ENCODE results near the gene PPARA.

Gene PPARA

DNA sequence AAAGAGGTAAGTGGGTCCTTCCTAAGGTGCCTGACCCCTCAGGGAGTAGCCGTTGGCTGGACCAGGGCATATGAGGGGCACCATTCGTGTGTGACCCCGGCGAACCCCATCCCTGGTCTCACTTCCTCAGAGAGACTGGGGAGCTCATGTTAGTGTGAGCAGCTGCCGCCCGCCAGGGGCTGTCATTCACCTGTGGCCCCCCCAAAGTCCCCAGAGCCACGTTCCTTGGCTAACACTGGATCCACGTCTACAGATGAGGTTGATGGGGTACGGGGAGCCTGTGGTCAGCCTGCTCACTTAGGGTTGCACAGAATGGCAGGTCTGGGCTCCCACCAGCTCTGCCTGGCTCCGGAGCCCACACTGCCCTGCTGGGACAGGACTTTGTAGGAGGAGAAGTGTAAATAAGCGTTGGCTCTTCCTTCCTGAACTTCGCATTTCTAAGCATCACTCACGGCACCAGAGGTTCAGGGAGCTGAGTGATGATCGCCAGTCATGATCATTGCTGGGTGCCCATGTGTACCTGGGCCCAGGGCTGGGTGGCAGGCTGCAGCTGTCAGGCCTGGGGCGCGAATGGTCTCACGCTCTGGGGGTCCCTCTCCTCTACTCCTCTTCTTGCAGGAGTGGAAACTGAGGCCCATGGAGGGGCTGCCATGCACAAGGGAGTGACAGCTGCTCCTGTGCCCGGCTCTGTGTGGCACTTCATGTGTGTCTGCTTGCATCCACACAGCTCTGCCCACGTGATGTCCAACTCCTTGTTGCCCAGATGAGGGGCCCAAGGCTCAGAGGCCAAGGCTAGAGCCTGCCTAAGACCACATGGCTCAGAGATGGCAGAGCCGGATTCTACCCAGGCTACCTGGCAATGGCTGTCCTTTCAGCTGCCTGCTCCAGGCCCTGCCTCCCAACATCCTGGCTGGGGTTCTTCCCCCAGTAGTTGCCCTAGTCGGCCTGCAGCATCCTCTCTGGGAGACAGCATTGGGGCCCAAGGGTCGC lies 128.6 kb downstream of the PPARA start:
- no peak overlapping the region for H2AFZ ChIP-seq (ENCODE audit: low read length, unreplicated experiment)
- H3K4me3 ChIP-seq (ENCODE audit: low read depth, low read length), result no peak overlapping the region
- H3K36me3 ChIP-seq (ENCODE audit: insufficient read depth, low read length), result peaks cover 7% of the 10 kb centered on the region
- H3K27ac ChIP-seq (ENCODE audit: low read depth, low read length), result no peak overlapping the region
- no peaks in the 10 kb centered on the region for H3K27me3 ChIP-seq (ENCODE audit: insufficient read depth, low read length)
- no peaks in the 10 kb centered on the region for H3K4me1 ChIP-seq (ENCODE audit: control insufficient read depth, insufficient read depth, low read length, unreplicated experiment)
- no peaks in the 10 kb centered on the region for H3K79me2 ChIP-seq (ENCODE audit: control insufficient read depth, insufficient read depth, low read length, unreplicated experiment)

DNA sequence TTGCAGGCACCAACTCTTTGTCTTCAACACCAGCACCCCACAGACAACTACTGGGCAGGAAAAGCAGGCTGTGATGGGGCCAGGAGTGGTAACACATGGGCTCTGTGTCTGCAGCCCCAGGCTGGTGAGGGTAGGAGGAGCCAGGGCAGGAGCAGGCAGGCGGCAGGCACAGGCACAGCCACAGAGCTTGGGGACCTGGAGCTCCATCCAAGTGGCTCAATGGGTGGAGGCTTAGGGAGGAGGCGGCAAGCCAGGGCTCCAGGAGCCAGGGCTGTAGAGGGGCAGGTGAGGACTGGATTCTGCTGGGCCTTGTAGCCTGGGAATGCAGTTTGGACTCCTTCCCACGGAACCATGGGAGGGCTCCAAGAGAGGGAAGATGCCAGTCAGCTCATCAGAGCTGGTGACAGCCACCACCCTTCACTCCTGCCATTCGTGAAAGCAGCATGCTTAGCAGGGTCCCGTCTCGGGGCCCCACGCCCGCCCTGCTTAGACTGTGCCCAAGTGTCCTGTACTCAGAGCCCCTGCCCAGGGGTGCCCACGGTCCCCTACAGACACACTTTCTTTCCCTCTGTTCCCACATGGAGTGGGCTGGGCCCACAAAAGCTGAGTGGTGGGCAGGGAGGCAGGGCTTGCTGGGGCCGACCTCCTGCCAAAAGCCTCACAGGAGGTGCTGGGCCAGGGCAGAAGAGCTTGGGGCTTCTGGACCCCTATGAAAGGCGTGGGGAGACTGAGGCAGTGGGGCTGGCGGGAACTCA lies 129.9 kb downstream of the PPARA start:
- Histone ChIP-seq H3K4me3 (ENCODE audit: low read depth, low read length) (no peak overlapping the region), H3K27ac (ENCODE audit: low read depth, low read length) (no peak overlapping the region), H2AFZ (ENCODE audit: low read length, unreplicated experiment) (no peak overlapping the region), H3K27me3 (ENCODE audit: insufficient read depth, low read length) (no peaks in the 10 kb centered on the region), H3K4me1 (ENCODE audit: control insufficient read depth, insufficient read depth, low read length, unreplicated experiment) (no peaks in the 10 kb centered on the region), H3K79me2 (ENCODE audit: control insufficient read depth, insufficient read depth, low read length, unreplicated experiment) (no peaks in the 10 kb centered on the region), H3K36me3 (ENCODE audit: insufficient read depth, low read length) (peaks cover 5% of the 10 kb centered on the region)

DNA sequence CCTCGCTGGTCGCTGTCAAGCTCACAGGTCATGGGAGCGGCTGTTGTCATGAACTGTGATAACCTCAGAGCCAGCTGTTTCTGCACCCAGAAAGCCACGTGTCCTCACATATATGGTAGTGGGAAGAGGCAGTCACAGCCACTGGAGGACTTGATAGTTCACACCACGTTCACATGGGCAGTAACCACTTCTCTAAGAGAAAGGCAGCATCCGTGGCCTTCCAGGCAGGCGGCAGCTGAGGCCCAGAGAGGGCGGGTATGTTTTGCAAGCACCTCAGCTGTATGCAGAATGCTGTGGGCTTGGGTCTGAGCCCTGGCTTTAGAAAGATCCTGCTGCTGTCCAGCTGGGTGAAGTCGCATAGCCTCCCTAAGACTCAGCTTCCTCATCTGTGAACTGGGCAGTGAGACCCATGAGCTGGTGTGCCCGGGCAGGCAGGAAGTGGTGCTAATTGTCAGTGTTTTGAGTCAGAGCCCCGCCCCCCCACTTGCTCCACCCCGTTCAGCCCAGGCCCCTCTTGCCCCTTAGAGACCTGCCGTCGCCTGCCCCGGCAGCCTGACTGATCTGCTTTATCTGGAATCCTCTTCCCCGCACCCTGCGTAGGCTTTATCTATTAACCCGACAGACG lies 130.8 kb downstream of the PPARA start:
- H3K36me3 ChIP-seq (ENCODE audit: insufficient read depth, low read length), result no peaks in the 10 kb centered on the region
- H3K27me3 ChIP-seq (ENCODE audit: insufficient read depth, low read length), result no peaks in the 10 kb centered on the region
- H3K4me3 ChIP-seq (ENCODE audit: low read depth, low read length), result no peak overlapping the region
- H3K79me2 ChIP-seq (ENCODE audit: control insufficient read depth, insufficient read depth, low read length, unreplicated experiment), result no peaks in the 10 kb centered on the region
- H3K27ac ChIP-seq (ENCODE audit: low read depth, low read length), result no peak overlapping the region
- no peak overlapping the region for H2AFZ ChIP-seq (ENCODE audit: low read length, unreplicated experiment)
- no peaks in the 10 kb centered on the region for H3K4me1 ChIP-seq (ENCODE audit: control insufficient read depth, insufficient read depth, low read length, unreplicated experiment)

DNA sequence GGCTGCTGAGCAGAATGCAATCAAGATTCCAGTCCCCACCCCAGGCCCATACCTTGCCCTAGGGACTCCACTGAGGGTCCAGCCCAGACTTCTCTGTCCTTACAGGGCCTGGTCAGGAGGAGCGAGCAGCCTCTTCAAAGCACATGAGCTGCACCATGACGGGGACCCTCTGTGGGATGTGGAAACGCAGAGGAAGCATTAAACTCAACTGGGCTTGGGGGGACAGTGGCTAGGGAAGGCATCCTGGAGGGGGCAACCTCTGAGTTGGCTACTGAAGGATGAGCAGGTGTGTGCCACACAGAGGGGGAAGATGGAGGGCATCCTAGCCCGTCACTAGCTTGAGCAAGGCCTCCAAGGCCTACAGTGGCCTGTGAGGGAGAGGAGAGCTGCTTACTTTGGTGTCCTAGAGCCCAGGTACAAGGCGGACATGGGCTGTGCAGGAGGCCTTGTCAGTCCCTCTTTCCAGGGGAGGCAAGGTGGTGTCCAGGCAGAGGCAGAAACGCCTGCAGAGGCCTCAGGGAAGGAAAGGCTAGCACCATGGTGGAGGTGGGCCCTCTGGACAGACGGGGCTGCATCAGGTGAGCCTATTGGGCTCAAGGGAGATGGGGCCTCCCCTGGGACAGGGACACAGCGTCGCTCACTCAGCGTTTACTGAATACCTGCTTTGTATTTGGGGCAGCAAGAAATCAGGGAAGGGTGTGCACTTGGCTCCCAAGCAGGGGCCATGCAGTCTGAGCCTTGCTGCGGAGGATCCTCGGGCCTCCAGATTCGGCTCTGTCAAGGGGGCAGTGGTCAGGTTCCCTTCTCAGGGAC lies 131.7 kb downstream of the PPARA start:
- Histone ChIP-seq H2AFZ (ENCODE audit: low read length, unreplicated experiment) (no peak overlapping the region), H3K27ac (ENCODE audit: low read depth, low read length) (no peak overlapping the region), H3K36me3 (ENCODE audit: insufficient read depth, low read length) (no peaks in the 10 kb centered on the region), H3K79me2 (ENCODE audit: control insufficient read depth, insufficient read depth, low read length, unreplicated experiment) (no peaks in the 10 kb centered on the region), H3K27me3 (ENCODE audit: insufficient read depth, low read length) (no peaks in the 10 kb centered on the region), H3K4me3 (ENCODE audit: low read depth, low read length) (no peak overlapping the region), H3K4me1 (ENCODE audit: control insufficient read depth, insufficient read depth, low read length, unreplicated experiment) (no peaks in the 10 kb centered on the region)

DNA sequence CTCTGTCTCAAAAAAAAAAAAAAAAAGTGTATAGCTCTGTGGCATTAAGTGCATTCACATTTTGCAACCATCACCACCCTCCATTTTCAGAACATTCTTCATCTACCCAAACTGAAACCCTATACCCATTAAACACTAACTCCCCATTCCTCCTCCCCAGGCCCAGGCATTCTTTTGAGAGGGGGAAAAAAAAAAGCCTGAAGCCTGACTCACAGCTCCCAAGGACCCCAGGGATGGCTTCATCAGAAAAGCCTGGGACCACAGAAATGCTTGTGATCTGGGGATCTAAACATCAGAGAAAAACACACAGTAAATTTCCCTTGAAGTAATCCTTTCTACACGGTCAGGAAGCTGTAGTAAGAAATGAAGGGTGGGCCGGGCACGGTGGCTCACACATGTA lies 135.7 kb downstream of the PPARA start:
- H3K4me1 ChIP-seq (ENCODE audit: control insufficient read depth, insufficient read depth, low read length, unreplicated experiment), result no peaks in the 10 kb centered on the region
- no peak overlapping the region for H3K27ac ChIP-seq (ENCODE audit: low read depth, low read length)
- H3K27me3 ChIP-seq (ENCODE audit: insufficient read depth, low read length), result no peaks in the 10 kb centered on the region
- no peak overlapping the region for H2AFZ ChIP-seq (ENCODE audit: low read length, unreplicated experiment)
- H3K4me3 ChIP-seq (ENCODE audit: low read depth, low read length), result no peak overlapping the region
- no peaks in the 10 kb centered on the region for H3K36me3 ChIP-seq (ENCODE audit: insufficient read depth, low read length)
- no peaks in the 10 kb centered on the region for H3K79me2 ChIP-seq (ENCODE audit: control insufficient read depth, insufficient read depth, low read length, unreplicated experiment)

DNA sequence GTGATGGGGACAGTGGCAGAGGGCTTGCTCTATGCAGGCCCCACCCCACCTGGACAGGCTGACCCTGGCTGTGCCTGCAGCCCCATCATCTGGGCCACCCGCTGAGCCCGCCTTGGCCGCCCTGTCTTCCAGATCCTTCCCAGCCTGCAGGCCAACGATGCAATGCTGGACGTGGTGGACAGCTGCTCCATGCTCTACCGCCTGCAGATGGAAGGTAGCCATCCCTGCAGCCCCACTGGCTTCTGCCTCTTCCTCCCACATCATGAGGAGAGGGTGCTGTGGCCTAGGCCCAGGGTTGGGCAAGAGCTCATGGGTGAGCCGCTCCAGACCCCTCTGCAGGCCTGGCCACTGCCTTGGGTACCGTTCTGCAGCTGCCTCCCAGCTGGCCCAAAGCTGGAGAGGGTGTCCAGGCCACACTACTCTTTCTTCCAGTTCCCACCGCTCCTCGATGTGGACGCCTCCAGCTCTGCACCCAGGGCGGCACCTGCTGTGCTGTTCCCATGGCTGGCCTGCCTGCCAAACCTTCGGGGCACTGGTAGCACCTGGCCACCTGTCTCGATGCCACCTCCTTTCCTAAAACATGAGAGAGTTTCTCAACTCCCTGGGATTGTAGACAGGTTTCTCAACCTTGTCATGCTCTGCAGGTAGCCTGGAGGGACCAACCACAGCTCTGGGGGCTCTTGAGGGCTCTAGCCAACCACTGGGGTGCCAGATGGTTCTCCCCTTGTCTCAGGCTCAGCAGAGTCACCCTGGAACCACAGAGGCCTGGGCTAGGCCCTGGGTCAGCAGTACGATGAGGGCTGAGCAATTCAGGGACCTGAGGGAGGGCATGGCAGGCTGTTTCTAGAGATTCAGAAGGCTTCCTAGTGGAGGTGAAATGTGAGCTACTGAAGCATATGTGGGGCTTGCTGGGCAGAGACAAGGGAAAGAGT lies 136.9 kb downstream of the PPARA start:
- Histone ChIP-seq H3K4me1 (ENCODE audit: control insufficient read depth, insufficient read depth, low read length, unreplicated experiment) (no peaks in the 10 kb centered on the region), H3K27ac (ENCODE audit: low read depth, low read length) (no peak overlapping the region), H2AFZ (ENCODE audit: low read length, unreplicated experiment) (no peak overlapping the region), H3K27me3 (ENCODE audit: insufficient read depth, low read length) (no peaks in the 10 kb centered on the region), H3K4me3 (ENCODE audit: low read depth, low read length) (no peak overlapping the region), H3K36me3 (ENCODE audit: insufficient read depth, low read length) (no peaks in the 10 kb centered on the region), H3K79me2 (ENCODE audit: control insufficient read depth, insufficient read depth, low read length, unreplicated experiment) (no peaks in the 10 kb centered on the region)

DNA sequence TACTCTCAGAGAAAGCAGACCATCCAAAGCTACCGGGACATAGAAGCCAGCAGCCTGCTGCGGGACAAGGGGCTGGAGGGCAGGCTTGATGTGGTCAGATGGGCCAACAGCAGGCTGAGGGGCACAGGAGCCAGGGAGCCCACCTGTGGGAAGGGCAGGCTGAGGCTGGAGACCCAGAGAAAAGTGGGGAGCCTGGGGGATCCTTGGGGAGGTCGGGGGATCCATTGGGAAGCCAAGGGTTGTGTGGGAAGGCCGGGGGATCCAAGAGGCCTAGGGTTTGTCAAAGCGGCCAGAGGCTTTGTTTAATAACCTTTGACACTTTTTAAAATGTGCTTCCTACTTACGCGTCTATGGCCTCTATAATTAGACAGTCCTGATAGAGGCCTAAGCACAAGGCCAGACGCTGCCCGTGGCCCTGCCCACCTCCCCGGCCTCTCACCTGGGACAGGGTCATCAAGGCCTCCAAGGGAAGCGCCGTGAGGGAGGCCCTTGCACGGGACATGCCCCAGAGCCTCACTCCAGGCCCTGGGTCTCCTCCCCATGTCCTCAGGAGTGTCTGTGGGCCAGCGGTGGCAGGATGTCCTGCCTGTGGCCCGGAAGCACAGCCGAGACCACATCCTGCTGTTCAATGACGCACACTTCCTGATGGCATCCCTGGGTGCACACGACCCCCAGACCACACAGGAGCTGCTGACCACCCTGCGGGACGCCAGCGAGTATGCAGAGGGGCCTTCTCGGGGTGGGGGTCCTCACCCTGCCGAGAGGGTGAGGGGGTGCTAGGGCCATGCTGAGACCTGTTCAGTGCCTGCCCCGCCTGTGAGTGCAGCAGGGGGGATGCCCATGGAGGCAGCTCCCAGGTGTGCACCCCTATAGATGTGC lies 137.8 kb downstream of the PPARA start:
- Histone ChIP-seq H3K4me3 (ENCODE audit: low read depth, low read length) (no peak overlapping the region), H3K27ac (ENCODE audit: low read depth, low read length) (no peak overlapping the region), H3K36me3 (ENCODE audit: insufficient read depth, low read length) (no peaks in the 10 kb centered on the region), H3K4me1 (ENCODE audit: control insufficient read depth, insufficient read depth, low read length, unreplicated experiment) (no peaks in the 10 kb centered on the region), H3K27me3 (ENCODE audit: insufficient read depth, low read length) (no peaks in the 10 kb centered on the region), H3K79me2 (ENCODE audit: control insufficient read depth, insufficient read depth, low read length, unreplicated experiment) (no peaks in the 10 kb centered on the region), H2AFZ (ENCODE audit: low read length, unreplicated experiment) (no peak overlapping the region)

DNA sequence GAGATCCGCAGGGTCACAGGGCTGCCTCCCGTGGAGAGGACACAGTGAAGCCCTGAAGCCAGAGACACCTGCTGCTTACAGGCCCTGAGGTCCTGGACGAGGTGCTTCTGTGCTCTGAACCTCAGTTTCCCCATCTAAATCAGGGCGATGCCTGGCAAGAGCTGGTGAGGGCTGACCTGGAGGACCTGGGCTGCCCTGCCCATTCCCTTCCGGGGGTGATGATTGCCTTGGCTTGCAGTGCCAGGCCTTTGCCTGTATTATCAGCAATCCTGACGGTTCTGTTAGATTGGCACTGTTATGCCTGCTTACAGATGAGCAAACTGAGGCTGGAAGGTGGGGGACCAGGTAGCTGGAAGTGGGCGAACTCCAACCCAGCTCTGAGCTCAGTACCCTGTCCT lies 138.5 kb downstream of the PPARA start:
- H3K27ac ChIP-seq (ENCODE audit: low read depth, low read length), result no peak overlapping the region
- no peak overlapping the region for H3K4me3 ChIP-seq (ENCODE audit: low read depth, low read length)
- no peak overlapping the region for H2AFZ ChIP-seq (ENCODE audit: low read length, unreplicated experiment)
- no peaks in the 10 kb centered on the region for H3K27me3 ChIP-seq (ENCODE audit: insufficient read depth, low read length)
- no peaks in the 10 kb centered on the region for H3K36me3 ChIP-seq (ENCODE audit: insufficient read depth, low read length)
- H3K79me2 ChIP-seq (ENCODE audit: control insufficient read depth, insufficient read depth, low read length, unreplicated experiment), result no peaks in the 10 kb centered on the region
- no peaks in the 10 kb centered on the region for H3K4me1 ChIP-seq (ENCODE audit: control insufficient read depth, insufficient read depth, low read length, unreplicated experiment)
